GM21360 (cell line): ENCODE results near the gene BBS1.

ENCODE experiments used
- ATAC-seq: cut with Tn5 transposase; IDR thresholded peaks from one replicate; pipeline ENCODE4 v1.9.1; 2021; ENCODE audit warnings: mild to moderate bottlenecking, moderate library complexity; ENCODE audit not compliant: unreplicated experiment

BBS1 gene

GRCh38 chr11:66548774-66549630, 38.6 kb downstream of the BBS1 start:
- ATAC-seq: no peak

DNA sequence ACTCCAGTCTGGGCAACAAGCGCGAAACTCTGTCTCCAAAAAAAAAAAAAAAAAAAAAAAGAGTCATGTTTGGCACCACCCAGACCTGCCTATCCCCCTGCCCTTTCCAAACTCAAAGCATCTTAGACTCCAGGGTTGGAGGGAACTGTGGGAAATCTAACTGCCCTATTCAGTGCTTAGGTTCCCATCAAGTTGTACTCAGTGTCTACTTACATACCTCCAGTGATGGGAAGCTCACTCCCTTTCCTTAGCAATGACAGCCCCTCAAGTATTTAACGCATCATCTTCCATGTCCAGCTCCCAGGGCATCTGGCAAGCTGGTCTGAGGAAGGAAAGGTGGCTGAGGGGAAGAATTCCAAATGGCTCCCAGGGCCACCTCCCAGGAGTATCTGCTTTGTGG, 39.3 kb downstream of the BBS1 start:
- no peak for ATAC-seq

GRCh38 chr11:66550887-66551286, 40.5 kb downstream of the BBS1 start:
- no peak for ATAC-seq

- no peak for ATAC-seq
Measured at GRCh38 chr11:66554602-66555001, 44.2 kb downstream of the BBS1 start.

- no peak for ATAC-seq
Measured at GRCh38 chr11:66555416-66555815, 45.0 kb downstream of the BBS1 start.

GRCh38 chr11:66556086-66556485, 45.7 kb downstream of the BBS1 start:
- no peak for ATAC-seq

DNA sequence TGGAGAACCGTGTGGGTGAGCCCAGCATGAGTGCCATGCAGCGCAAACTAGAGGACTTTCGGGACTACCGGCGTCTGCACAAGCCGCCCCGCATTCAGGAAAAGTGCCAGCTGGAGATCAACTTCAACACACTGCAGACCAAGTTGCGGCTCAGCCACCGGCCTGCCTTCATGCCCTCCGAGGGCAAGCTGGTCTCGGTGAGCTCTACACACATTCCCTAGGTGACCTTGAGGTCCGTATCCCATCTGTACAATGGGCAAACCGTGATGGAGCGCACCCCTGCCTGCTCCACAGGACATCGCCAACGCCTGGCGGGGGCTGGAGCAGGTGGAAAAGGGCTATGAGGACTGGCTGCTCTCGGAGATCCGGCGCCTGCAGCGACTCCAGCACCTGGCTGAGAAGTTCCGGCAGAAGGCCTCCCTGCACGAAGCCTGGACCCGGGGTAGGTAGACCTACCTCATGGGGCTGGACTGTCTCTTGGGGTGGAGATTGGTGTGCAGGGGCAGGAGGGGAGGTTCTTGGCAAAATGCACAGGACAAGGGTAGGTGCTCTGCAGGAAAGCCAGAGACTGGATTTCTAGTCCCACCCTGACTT, 47.4 kb downstream of the BBS1 start:
- no peak for ATAC-seq

DNA sequence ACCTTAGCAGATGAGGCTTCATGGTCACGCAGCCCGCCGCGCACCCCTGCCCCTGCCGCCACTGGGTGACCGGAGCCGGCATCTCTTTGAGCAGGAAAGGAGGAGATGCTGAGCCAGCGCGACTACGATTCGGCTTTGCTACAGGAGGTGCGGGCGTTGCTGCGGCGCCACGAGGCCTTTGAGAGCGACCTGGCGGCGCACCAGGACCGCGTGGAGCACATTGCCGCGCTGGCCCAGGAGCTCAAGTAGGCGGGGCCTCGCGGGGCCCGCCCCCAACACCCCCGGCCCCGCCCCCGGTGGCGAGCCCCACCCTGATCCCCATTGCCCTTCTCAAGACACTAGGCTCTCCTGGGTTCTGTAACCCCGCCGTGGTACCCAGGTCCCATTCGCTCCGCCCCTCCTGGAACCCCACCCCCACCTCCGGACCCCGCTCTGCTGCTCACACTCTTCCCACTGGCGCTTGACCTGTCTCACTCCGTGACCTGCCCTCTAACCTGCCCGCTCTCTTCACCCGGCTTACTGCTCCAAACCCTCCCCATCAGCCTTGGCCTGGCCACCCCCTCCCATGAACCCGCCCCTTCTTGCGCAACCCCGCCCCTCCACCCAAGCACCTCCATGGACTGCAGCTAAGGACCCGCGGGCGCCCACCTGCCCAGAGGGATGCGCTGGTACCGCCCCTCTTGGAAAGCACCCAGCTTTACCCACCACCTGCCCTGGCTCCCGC, 48.9 kb downstream of the BBS1 start:
- no peak for ATAC-seq

GRCh38 chr11:66559866-66560676, 49.6 kb downstream of the BBS1 start:
- no peak for ATAC-seq

- no peak for ATAC-seq
Measured at GRCh38 chr11:66561178-66561974, 50.9 kb downstream of the BBS1 start.

GRCh38 chr11:66561975-66562248, 51.5 kb downstream of the BBS1 start:
- ATAC-seq: no peak

GRCh38 chr11:66562275-66562674, 51.8 kb downstream of the BBS1 start:
- no peak for ATAC-seq

DNA sequence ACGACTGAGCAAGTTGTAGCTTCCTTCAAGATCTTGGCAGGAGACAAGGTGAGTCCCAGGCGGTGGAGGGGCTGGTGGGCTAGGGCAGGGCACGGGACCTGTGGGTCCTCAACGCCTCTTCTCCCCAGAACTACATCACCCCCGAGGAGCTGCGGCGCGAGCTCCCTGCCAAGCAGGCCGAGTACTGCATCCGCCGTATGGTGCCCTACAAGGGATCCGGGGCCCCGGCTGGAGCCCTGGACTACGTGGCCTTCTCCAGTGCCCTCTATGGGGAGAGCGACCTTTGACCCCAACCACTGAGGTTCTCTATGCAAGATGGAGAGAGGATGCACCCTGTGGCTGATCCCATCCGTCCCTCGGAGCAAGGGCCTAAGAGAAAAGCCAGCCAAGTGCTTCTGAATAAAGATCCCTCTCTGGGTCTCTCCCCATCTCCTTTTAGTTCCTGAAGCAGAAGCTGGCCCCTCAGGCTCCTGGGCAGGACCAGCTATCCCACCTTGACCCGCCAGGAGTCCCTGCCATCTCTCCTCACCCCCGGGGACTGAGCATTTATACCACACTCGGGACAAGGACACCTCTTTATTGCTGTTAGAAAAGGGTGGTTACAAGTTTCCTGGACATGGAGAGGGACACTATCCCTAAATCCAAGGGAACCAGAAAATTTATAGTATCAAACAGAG, 52.6 kb downstream of the BBS1 start:
- no peak for ATAC-seq

DNA sequence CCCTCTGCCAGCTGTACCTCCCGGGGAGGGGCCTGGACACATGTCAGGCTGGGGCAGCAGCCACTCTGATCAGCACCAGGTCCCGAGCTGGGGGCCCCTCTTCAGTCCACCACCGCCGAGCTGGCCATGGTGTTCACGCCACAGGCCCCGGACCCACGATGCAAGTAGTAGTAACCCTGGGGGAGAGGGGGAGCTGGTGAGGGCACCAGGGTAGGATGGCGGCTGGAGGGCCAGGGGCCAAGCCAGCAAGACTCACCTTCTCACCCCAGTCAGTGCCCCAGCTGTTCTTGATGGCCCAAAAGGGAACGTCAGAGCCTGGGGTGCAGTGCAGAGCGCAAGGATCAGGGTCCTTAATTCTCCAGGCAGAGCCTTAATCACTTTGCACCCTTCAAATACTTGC, 53.4 kb downstream of the BBS1 start:
- no peak for ATAC-seq

GRCh38 chr11:66564538-66564937, 54.1 kb downstream of the BBS1 start:
- ATAC-seq: no peak

DNA sequence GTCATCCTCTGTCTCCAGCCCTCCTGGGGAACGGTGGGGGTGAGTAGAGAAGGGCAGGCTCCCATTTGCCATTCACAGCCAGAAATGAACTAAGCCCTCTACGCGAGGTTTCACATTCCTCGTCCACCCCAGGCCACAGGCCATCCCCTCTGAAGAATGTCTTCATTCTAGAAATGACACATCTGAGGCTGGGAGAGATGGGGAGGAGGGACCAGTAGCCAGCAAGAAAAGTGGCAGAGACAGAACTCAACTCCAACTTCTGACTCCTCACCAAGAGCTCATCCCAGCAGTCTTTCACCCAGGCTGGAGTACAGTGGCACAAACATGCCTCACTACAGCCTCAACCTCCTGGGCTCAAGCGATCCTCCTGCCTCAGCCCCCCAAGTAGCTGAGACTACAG, 54.5 kb downstream of the BBS1 start:
- ATAC-seq: no peak

GRCh38 chr11:66566221-66566620, 55.8 kb downstream of the BBS1 start:
- ATAC-seq: no peak

DNA sequence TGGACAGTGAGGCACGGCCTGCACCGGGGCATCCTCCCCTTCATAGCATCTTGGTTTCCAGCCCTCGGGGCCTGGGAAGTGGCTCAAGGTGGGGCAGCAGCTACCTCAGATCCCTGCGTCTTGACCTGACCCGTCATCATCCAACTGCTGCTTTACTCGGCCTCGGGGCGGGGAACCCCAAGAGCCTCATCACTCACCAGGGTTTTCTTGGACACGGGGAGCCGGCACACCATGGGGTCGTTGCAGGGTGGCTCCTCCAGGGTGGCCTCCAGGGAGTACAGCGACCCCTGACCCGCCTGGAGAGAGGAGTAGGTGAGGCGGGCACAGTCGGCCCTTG, 57.3 kb downstream of the BBS1 start:
- ATAC-seq: no peak

- no peak for ATAC-seq
Measured at GRCh38 chr11:66568124-66568916, 57.9 kb downstream of the BBS1 start, which contains the start of gene CTSF. CTSF (minus strand) TSS chr11:66568606; CDS start chr11:66568486, 120 bp downstream.
